VCaP (cell line): ENCODE measurements around the gene NUP54.
A peak's percentile ranks its signal among the peaks of the same experiment; 100 is the strongest.

Source experiments
- H3K27ac ChIP-seq: fragments of 450-650 bp; 2 replicates; pipeline ENCODE4 v1.5.1; 2017
- TF ChIP-seq, protein P1 (sequence below): fragments of 450-650 bp; conservative IDR thresholded peaks from 2 replicates; pipeline ENCODE4 v1.5.1; 2017; ENCODE audit warnings: mild to moderate bottlenecking, moderate library complexity

Gene NUP54

DNA sequence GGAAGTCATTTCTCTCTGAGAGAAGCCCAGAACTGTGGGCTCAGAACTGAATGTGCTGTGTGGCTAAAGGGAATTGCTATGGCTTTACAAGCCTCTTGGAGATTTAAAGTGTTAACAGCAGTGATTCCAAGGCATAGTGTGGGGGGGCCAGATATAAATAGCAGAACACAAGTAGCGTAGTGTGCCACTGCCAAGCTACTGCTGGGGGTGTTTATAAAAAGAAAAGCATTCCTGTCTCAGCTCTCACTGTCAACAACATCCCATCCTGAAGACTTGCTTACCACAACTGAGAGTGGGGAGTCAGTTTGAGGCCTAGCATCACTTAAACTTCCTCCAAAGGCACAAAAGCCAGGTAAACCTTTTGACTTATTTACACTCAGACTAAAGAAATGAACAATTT, 73.7 kb downstream of the NUP54 start, which contains the start of gene ART3:
Gene ART3, plus strand, starts transcription at position 242 of the 400 bp plus-strand sequence. CDS start 1,181 bp downstream, outside the sequence.
- TF ChIP-seq, protein P1, sequence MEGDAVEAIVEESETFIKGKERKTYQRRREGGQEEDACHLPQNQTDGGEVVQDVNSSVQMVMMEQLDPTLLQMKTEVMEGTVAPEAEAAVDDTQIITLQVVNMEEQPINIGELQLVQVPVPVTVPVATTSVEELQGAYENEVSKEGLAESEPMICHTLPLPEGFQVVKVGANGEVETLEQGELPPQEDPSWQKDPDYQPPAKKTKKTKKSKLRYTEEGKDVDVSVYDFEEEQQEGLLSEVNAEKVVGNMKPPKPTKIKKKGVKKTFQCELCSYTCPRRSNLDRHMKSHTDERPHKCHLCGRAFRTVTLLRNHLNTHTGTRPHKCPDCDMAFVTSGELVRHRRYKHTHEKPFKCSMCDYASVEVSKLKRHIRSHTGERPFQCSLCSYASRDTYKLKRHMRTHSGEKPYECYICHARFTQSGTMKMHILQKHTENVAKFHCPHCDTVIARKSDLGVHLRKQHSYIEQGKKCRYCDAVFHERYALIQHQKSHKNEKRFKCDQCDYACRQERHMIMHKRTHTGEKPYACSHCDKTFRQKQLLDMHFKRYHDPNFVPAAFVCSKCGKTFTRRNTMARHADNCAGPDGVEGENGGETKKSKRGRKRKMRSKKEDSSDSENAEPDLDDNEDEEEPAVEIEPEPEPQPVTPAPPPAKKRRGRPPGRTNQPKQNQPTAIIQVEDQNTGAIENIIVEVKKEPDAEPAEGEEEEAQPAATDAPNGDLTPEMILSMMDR = no peak
- no peak within 1 kb of the TSS for H3K27ac ChIP-seq

DNA sequence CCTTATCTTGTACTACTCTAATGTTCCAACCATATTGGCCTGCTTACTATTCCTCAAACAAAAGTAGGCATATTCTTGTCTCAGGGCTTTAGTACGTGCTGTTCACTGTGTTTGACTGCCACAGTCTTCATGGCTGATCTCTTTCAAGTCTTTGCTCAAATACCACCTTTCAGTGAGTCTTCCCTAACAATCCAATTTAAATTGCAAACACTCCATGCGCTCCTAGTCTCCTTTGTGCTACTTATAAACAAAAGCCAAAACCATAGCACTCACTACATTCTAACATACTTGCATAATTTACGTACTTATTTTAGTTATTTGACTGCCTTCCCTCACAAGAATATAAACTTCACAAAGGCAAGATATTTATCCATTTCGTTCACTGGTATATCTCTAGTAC, 75.4 kb downstream of the NUP54 start:
- TF ChIP-seq, protein P1 = no peak
- H3K27ac ChIP-seq = no peak overlapping the region; the same call in 1 of the 2 replicates

DNA sequence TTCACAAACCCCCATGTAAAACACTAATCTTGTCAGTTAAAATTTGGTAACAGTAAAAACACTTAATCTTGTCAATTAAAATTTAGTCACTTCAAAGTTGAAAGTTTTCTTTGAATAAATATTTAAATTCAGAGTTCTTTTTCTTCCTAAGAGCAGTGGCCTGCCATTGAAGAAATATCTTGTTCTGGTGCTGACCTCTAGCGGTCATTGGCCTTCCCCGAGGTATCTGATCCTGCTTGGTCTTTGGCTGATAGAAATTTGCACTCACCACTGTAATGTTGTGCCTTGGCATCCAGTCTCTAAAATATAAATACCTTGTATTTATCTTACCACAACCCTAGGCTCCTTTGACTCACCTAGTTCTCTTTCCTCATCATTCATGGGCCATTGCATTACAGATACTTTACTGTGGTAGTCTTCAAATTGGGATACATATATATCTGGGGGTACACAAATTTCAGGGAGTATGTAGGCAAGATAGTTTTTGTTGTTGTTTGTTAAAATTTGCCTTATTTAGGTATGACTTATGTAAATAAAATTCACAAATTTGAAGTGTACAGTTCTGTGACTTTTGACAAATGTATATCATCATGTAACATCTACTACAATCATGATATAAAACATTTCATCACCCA, 80.4 kb downstream of the NUP54 start:
- TF ChIP-seq, protein P1 = peak; percentile 95
- H3K27ac ChIP-seq = peak overlapping the region; percentile 29

DNA sequence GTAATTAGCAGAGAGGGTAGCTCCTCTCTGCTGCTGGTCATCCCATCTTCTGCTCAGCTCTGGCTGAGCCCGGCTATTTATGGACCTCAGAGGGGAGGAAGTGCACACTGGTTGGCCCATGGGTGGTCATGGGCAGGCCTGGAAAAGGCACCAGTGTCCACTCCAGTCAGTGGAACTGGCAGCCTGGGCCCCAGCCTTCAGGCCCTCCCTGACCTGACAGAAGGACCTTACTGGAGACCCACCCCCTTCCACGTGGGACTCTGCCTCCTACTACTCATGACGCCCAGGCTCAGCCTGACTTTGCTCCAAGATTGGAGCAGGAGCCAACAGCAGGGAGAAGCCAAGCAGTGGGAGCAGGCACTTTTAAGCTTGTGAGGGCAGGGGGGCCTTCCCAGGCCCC, 81.7 kb downstream of the NUP54 start:
- TF ChIP-seq, protein P1 = no peak
- peak overlapping the region; percentile 29; the same call in 1 of the 2 replicates for H3K27ac ChIP-seq
